NCI-H526 treated with DMSO at 0.1 percent for 48 hours (cell line): ENCODE results near the gene LRP1.

Experiments used
- DNase-seq: peaks from one replicate; lab custom pipeline; 2025; lab: John Stamatoyannopoulos, UW

LRP1 gene

GRCh38 chr12:57176139-57176477, 47.8 kb downstream of the LRP1 start:
- no peak for DNase-seq

- DNase-seq, result no peak
Observed at GRCh38 chr12:57176846-57177245, 48.6 kb downstream of the LRP1 start.

DNA sequence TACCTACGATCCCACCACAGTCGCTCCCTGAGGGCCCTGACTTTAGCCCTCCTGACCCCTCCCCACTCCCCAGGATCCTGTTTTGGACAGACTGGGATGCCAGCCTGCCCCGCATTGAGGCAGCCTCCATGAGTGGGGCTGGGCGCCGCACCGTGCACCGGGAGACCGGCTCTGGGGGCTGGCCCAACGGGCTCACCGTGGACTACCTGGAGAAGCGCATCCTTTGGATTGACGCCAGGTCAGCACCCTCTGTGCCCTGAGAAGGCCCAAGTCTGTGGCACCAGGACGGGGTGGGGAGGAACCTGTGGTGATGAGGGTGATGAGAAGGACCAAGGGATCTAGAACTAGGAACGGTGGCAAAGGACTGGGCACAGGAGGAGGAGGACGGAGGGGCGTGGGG, 49.1 kb downstream of the LRP1 start:
- no peak for DNase-seq

GRCh38 chr12:57178213-57178612, 49.9 kb downstream of the LRP1 start:
- no peak for DNase-seq

GRCh38 chr12:57179331-57180086, 51.2 kb downstream of the LRP1 start:
- DNase-seq, result no peak

GRCh38 chr12:57180321-57180989, 52.2 kb downstream of the LRP1 start:
- no peak for DNase-seq

DNA sequence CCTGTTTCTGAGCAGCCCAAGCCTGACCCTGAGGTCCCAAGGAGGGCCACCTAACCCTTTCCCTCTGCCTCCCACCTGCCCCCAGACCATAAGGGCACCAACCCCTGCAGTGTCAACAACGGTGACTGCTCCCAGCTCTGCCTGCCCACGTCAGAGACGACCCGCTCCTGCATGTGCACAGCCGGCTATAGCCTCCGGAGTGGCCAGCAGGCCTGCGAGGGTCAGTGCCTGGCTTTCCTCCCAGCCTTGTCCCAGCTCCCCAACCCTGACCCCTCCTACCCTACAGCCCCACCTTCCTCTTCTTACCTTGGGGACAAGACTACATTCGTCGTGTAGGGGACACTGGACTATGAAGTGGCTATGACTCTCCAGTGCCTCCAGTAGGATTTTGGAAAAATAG, 52.8 kb downstream of the LRP1 start:
- DNase-seq, result no peak

GRCh38 chr12:57181561-57182155, 53.4 kb downstream of the LRP1 start:
- DNase-seq, result no peak

DNA sequence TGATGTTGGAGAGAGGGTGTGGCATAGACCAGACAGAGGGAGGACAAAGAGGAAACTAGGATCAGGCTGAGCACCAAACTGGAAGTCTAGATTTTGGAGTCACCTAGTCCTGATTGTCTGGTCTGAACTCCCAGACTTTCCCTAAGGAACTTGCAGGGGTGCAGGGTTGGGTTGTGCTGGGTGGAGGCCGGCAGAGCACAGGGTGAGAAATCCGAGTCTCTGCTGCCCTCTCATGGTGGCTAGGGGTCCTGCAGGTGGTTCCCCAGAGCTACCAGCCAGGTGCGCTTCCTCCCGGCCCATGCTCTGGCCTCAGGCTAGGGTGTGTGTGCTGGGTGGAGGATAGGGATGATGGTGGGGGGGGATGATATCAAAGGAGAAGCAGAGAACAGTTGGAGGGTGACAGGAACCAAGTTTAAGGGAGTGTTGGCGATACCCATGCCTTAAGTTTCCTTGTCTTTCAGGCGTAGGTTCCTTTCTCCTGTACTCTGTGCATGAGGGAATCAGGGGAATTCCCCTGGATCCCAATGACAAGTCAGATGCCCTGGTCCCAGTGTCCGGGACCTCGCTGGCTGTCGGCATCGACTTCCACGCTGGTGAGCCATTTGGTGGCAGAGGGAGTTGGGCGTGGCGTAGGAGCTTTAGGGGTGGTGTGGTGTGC, 54.8 kb downstream of the LRP1 start:
- DNase-seq, result peak; percentile 42

- DNase-seq, result no peak
Observed at GRCh38 chr12:57183939-57184725, 55.8 kb downstream of the LRP1 start.

DNA sequence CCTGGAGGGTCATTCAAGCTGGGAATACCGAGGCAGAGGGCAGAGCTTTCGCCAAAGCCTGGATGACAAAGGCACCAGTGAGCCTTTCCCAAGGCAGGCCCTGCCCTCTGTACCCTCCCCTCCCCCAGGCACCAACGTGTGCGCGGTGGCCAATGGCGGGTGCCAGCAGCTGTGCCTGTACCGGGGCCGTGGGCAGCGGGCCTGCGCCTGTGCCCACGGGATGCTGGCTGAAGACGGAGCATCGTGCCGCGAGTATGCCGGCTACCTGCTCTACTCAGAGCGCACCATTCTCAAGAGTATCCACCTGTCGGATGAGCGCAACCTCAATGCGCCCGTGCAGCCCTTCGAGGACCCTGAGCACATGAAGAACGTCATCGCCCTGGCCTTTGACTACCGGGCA, 57.1 kb downstream of the LRP1 start:
- DNase-seq, result no peak

DNA sequence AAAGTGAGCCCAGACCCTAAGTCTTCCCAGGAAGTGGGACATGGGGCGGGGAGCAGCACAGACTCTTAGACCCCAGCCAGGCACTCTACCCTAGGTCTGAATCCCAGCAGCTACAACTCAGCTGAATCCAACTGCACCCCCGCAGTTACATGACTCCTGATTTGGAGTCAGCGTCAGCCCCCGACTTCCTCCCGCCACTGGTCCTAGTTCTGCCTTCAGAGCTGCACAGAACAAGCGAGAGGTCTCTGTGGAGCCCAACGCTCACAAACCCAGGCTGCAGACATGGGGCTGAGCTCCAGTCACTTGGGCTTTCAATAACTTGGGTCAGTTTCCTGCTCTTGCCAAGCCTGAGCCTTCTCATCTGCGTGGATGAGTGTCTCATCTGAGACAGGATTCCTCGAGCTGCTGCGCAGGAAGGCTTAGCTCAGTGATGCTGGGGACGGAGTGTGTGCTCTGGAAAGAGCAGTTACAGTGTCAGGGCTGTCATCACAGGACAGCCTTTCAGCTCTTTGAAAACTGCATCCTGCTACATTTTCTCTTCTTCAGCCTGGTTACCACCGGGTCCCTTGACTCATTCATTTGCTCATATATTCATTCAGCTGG, 57.7 kb downstream of the LRP1 start:
- DNase-seq, result no peak

DNA sequence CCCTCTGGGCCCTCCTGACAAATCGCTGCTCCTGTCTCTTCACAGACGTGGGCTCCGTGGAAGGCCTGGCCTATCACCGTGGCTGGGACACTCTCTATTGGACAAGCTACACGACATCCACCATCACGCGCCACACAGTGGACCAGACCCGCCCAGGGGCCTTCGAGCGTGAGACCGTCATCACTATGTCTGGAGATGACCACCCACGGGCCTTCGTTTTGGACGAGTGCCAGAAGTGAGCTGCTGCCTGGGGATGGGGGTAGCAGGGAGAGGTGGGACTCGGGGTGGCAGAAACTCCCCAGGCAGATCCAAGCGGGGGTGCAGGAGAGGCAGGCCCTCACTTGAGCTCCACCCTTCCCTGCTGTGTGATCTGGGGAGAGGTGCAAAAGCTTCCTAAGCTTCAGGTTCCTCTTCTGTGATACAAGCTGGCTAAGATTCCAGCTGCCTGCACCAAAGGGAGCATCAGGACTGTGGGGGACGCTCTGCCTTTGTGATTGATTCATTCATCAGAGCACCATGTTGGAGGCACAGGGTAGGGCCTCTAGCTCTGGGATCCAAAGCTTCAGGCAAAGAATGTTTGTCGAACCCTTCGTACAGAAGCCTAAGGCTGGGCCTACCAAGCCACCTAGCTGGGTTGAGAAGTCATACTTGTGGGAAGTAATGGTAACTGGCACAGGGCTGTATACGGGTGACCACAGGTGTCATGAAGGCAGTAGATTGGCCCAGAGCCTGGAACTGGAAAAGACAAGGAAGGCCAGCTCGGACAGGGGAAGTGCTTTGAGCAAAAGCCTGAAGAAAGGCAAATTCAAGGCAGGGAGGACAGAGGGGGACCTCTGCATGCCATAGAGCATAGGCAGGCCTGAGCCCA, 59.2 kb downstream of the LRP1 start:
- no peak for DNase-seq

- no peak for DNase-seq
Observed at GRCh38 chr12:57188090-57188425, 59.8 kb downstream of the LRP1 start.

DNA sequence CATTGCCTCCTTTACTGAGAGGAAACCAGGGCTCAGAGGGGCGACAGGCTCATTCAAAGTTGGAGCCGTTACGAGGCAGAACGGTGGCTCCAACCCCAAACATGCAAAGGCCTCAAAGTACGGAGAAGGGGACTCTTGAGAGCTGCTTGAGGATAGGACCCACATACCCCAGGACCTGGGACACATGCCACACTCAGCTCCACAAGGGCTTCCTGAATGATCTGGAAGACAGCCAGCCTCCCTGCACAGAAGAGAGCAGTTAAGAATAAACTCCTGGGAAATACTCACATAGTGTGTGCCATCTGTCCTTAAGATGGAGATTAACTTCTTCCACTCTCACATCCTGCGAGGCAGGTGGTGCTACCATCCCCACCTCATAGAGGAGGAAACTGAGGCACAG, 61.8 kb downstream of the LRP1 start:
- no peak for DNase-seq

DNA sequence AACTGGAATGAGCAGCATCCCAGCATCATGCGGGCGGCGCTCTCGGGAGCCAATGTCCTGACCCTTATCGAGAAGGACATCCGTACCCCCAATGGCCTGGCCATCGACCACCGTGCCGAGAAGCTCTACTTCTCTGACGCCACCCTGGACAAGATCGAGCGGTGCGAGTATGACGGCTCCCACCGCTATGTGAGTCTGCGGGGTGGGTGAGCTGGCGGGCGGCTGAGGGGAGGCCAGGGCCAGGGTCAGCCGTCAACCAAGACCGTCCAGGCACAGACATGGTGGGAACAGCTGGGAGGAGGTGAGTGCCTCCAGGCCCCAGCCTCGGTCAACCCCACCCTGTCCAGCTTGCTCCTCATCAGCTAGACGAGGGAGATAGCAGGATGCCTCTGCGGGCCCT, 62.5 kb downstream of the LRP1 start:
- DNase-seq, result no peak

GRCh38 chr12:57191410-57191809, 63.1 kb downstream of the LRP1 start:
- no peak for DNase-seq

DNA sequence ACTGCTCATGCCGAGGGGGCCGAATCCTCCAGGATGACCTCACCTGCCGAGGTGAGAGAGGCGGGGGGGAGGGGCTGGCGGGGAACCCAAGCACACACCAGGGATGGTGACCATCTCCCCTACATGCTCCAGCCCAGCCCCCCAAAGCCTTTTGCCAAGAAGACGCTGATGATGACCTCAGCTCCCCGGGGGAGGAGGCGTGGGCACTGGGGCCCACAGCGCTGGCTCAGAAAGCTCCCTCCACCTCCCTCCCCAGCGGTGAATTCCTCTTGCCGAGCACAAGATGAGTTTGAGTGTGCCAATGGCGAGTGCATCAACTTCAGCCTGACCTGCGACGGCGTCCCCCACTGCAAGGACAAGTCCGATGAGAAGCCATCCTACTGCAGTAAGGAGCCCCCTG, 64.6 kb downstream of the LRP1 start:
- no peak for DNase-seq

- DNase-seq, result no peak
Observed at GRCh38 chr12:57193706-57194245, 65.5 kb downstream of the LRP1 start.

DNA sequence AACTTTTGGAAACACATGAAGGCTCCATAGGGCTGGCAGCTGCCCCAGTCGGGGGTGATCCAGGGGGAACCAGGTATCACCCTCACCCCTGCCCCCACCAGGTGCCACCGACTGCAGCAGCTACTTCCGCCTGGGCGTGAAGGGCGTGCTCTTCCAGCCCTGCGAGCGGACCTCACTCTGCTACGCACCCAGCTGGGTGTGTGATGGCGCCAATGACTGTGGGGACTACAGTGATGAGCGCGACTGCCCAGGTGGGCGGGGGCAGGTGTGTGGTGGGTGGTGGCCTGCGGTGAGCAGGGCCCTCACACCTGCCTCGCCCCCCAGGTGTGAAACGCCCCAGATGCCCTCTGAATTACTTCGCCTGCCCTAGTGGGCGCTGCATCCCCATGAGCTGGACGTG, 66.0 kb downstream of the LRP1 start:
- DNase-seq, result no peak

DNA sequence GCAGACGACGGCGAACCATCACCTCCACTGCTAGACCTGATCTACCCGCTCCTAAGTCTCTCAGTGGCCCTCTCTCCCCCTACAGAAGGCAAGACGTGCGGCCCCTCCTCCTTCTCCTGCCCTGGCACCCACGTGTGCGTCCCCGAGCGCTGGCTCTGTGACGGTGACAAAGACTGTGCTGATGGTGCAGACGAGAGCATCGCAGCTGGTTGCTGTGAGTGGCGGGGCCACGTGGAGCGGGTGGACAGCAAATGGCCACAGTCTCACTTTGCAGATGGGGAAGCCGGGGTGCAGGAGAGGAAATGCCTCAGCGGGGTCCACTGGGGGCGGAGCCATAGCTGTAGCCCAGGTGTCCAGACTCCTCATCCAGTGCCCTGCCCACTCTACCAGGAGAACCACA, 66.9 kb downstream of the LRP1 start:
- DNase-seq, result no peak
